Activated CD8-positive, alpha-beta T cell treated with anti-CD3 and anti-CD28 coated beads for 36 hours (primary cell): ENCODE data around the gene ADARB2. TPM values are rescaled to one million over a fixed set of nuclear protein-coding genes. Genes with fewer than 3 reads are reported as not detected.

Source experiments
- ATAC-seq: fragments of 200-7000 bp; cut with Tn5 transposase; one replicate; pipeline ENCODE4 v1.10.0; 2021; ENCODE audit warnings: mild to moderate bottlenecking, moderate library complexity
- CTCF ChIA-PET: fragments of 350-600 bp; sonication (Branson Sonifier 250); formaldehyde crosslinking; loops from one replicate; lab custom pipeline; 2021; ENCODE audit warnings: antibody characterized with exemption; lab: Charles Lee
- POLR2A ChIA-PET: fragments of 350-600 bp; sonication (Branson Sonifier 250); formaldehyde crosslinking; loops from one replicate; lab custom pipeline; 2021; ENCODE audit warnings: antibody characterized with exemption; lab: Charles Lee
- DNase-seq: peaks from one replicate; pipeline ENCODE4 v3.0.0-alpha.2; 2020
- H3K27ac Mint-ChIP-seq: one replicate; pipeline ENCODE4 v1.8.0; 2021; ENCODE audit warnings: mild to moderate bottlenecking, mixed read lengths
- H3K27me3 Mint-ChIP-seq: one replicate; pipeline ENCODE4 v1.8.0; 2021; ENCODE audit warnings: mixed read lengths
- H3K36me3 Mint-ChIP-seq: one replicate; pipeline ENCODE4 v1.8.0; 2021; ENCODE audit warnings: low read depth, mixed read lengths
- H3K4me1 Mint-ChIP-seq: one replicate; pipeline ENCODE4 v1.8.0; 2021; ENCODE audit warnings: low read depth, mixed read lengths
- H3K4me3 Mint-ChIP-seq: one replicate; pipeline ENCODE4 v1.8.0; 2021; ENCODE audit warnings: mild to moderate bottlenecking, moderate library complexity, mixed read lengths
- H3K9me3 Mint-ChIP-seq: one replicate; pipeline ENCODE4 v1.8.0; 2021; ENCODE audit warnings: mixed read lengths
- CTCF ChIP-seq: fragments of 200-600 bp; IDR thresholded peaks from one replicate; pipeline ENCODE4 v1.8.0; 2022; ENCODE audit warnings: antibody characterized with exemption, mild to moderate bottlenecking
- intact Hi-C: fragments of 100-400 bp; cut with micrococcal nuclease; formaldehyde crosslinking; loops from one replicate; pipeline ENCODE4 v1.10.0; 2022
- total RNA-seq, 2 experiments: library from RNA; stranded (reverse); gene quantifications; one replicate each; pipeline ENCODE4 v1.2.3, GENCODE V29; 2021

ADARB2 gene
- total RNA-seq, 2 experiments from 2014 or later: 1.3 to 1.6 TPM

GRCh38 chr10:1380088-1380671 is 357.1 kb downstream of the ADARB2 start:
- no peaks in the 10 kb centered on the region for H3K4me1 Mint-ChIP-seq
- no peaks in the 10 kb centered on the region for H3K36me3 Mint-ChIP-seq
- POLR2A ChIA-PET: no interaction called here
- peaks cover 3% of the 10 kb centered on the region for H3K9me3 Mint-ChIP-seq
- no peak for TF ChIP-seq CTCF
- intact Hi-C loops: no loop called here
- H3K4me3 Mint-ChIP-seq: no peak overlapping the region
- ATAC-seq (no peak), DNase-seq (no peak)
- H3K27ac Mint-ChIP-seq: no peak overlapping the region
- CTCF ChIA-PET: interaction anchor here (1.3 kb wide), 1 partner anchor 12 kb away, joined by 3 read pairs; no protein-coding TSS in a partner anchor
- H3K27me3 Mint-ChIP-seq: peaks cover 37% of the 10 kb centered on the region

GRCh38 chr10:1379601-1380000 is 357.7 kb downstream of the ADARB2 start:
- Mint-ChIP-seq H3K9me3 (peaks cover 3% of the 10 kb centered on the region), H3K4me3 (no peak overlapping the region), H3K4me1 (no peaks in the 10 kb centered on the region), H3K36me3 (no peaks in the 10 kb centered on the region), H3K27ac (no peak overlapping the region), H3K27me3 (peaks cover 35% of the 10 kb centered on the region)
- ChIA-PET POLR2A (no interaction called here), CTCF (interaction anchor here (1.3 kb wide), 1 partner anchor 11 kb away, joined by 3 read pairs; no protein-coding TSS in a partner anchor)
- ATAC-seq (no peak), DNase-seq (no peak)
- TF ChIP-seq CTCF: no peak
- intact Hi-C loops: no loop called here

DNA sequence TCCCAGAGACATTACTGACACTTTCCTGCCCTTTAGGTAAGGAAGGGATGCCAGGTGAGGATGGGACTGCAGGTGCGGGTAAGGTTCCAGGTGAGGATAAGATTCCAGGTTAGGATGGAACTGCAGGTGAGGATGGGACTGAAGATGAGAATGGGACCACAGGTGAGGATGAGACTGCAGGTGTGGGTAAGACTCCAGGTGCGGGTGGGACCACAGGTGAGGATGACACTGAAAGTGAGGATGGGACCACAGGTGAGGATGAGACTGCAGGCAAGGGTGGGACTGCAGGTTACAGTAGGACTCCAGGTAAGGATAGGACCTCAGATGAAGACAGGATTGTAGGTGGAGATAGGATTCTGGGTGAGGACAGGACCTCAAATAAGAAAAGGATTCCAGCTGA is 358.9 kb downstream of the ADARB2 start:
- Mint-ChIP-seq H3K9me3 (peaks cover 3% of the 10 kb centered on the region), H3K4me1 (no peaks in the 10 kb centered on the region), H3K27ac (no peak overlapping the region), H3K36me3 (no peaks in the 10 kb centered on the region), H3K4me3 (no peak overlapping the region), H3K27me3 (peaks cover 29% of the 10 kb centered on the region)
- intact Hi-C loops: no loop called here
- ChIA-PET POLR2A (no interaction called here), CTCF (interaction anchor here (0.7 kb wide), 1 partner anchor 10 kb away, joined by 3 read pairs; no protein-coding TSS in a partner anchor)
- no peak for TF ChIP-seq CTCF
- DNase-seq (no peak), ATAC-seq (no peak)

DNA sequence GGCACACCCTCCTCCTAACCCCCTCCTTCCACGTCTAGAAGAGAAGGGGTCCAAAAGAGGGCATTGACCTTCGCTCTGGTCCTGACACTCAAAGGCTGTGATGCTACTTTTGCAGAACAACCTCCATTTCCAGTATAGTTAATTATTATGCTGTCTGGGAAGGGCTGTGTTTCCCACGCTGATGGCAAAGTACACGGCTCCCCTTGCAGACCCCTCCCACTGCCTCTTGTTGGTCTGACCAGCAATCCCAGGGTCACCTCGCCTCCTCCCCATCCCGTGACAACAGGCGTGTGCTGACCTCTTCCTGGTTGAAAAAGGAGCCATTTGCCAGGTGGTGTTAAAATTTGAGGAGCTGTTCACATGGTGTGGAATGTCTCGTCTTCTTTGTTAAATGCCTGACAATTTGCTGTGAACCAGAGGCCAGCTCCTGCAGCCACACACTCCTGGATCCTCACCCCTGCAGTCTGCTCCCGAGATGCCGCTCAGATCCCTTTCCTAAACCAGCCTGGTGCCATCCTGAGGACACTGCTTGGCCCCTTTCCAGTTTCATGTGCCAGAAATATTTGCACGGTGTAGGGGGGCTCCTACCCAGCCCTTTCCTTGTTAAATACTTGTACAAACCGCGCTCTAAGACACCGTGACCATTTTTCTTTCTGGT is 359.5 kb downstream of the ADARB2 start:
- Mint-ChIP-seq H3K27me3 (peaks cover 29% of the 10 kb centered on the region), H3K36me3 (no peaks in the 10 kb centered on the region), H3K4me3 (no peak overlapping the region), H3K9me3 (peaks cover 3% of the 10 kb centered on the region), H3K27ac (no peak overlapping the region), H3K4me1 (no peaks in the 10 kb centered on the region)
- no peak for ATAC-seq
- POLR2A ChIA-PET: no interaction called here
- intact Hi-C loops: no loop called here
- CTCF ChIA-PET: interaction anchor here (0.7 kb wide), 1 partner anchor 9 kb away, joined by 3 read pairs; no protein-coding TSS in a partner anchor
- TF ChIP-seq CTCF: no peak
- DNase-seq: no peak

DNA sequence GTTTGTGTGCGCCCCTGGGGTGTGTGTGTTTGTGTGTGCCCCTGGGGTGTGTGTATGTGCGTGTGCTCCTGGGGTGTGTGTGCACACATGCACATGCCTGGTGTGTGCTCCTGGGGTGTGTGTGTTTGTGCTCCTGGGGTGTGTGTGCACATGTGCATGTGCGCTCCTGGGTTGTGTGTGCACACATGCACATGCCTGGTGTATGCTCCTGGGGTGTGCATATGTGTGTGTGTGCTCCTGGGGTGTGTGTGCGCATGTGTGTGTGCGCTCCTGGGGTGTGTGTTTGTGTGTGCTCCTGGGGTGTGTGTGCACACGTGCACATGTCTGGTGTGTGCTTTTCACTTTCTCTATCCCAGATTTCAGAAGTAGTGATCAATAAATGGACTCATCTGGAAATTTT is 360.1 kb downstream of the ADARB2 start:
- Mint-ChIP-seq H3K27ac (no peak overlapping the region), H3K4me3 (no peak overlapping the region), H3K27me3 (peaks cover 29% of the 10 kb centered on the region), H3K4me1 (no peaks in the 10 kb centered on the region), H3K36me3 (no peaks in the 10 kb centered on the region), H3K9me3 (peaks cover 4% of the 10 kb centered on the region)
- TF ChIP-seq CTCF: no peak
- intact Hi-C loops: no loop called here
- CTCF ChIA-PET: no interaction called here
- no peak for ATAC-seq
- POLR2A ChIA-PET: no interaction called here
- no peak for DNase-seq
